ENCODE measurements around the gene PRKAR2B.
A peak's percentile ranks its signal among the peaks of the same experiment; 100 is the strongest.

The PRKAR2B gene

GRCh38 chr7:107196834-107197610 lies 152.5 kb downstream of the PRKAR2B start:
- no peak for DNase-seq

GRCh38 chr7:107201795-107202450 lies 157.4 kb downstream of the PRKAR2B start:
- peak; percentile 44 for DNase-seq

GRCh38 chr7:107203607-107204006 lies 159.1 kb downstream of the PRKAR2B start:
- DNase-seq: no peak

- DNase-seq: no peak
Observed at GRCh38 chr7:107206136-107206535, 161.6 kb downstream of the PRKAR2B start.

GRCh38 chr7:107206706-107207105 lies 162.2 kb downstream of the PRKAR2B start:
- no peak for DNase-seq

GRCh38 chr7:107207459-107207858 lies 163.0 kb downstream of the PRKAR2B start:
- DNase-seq: no peak

GRCh38 chr7:107208024-107208521 lies 163.6 kb downstream of the PRKAR2B start:
- no peak for DNase-seq

GRCh38 chr7:107208563-107208962 lies 164.1 kb downstream of the PRKAR2B start:
- DNase-seq: no peak

- DNase-seq: no peak
Observed at GRCh38 chr7:107209565-107209964, 165.1 kb downstream of the PRKAR2B start.

- no peak for DNase-seq
Observed at GRCh38 chr7:107210400-107210799, 165.9 kb downstream of the PRKAR2B start.
